NCI-H1092 treated with DMSO at 0.1 percent for 48 hours (cell line): ENCODE results near the gene RBM25.
"Not testable (repeated sequence)": the region's sequence is repeated elsewhere in the genome, so short reads cannot be mapped to it uniquely, and the experiment has no call there.

Experiments used
- DNase-seq: peaks from one replicate; lab custom pipeline; 2025; lab: John Stamatoyannopoulos, UW

Gene RBM25

DNA sequence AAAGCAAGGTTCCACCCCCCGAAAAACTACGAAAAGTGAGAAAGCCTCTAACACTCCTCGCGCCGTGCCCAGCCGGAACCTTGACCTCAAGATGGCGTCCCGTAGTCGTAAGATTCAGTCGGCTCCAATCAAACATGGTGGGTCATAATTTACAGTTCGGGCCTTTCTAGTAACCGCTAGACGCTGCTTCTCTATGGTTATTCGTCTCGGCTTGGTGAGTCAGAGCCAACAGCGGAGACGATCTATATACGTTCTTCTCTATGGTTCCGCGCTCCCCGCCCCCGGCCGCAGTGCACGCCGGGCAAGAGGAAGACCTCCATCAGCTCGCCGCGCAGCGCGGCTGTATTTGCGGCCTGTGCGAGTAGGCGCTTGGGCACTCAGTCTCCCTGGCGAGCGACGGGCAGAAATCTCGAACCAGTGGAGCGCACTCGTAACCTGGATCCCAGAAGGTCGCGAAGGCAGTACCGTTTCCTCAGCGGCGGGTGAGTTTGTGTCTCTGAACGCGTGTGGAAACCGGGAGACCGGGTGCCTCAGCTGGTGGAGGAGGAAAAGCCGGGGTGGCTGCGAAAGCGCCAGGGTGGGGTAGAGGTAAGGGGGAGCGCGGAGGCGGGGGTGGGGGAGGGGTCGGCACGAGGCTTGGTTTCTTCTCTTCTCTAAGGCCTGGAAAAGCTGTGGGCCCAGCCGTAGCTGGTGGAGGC is at the start of gene RBM25:
Gene RBM25, plus strand, starts transcription at position 311 of the 698 bp plus-strand sequence. CDS start 13,108 bp downstream, outside the sequence.
- DNase-seq, result peak; percentile 99

- not testable (repeated sequence) for DNase-seq
Observed at GRCh38 chr14:73011189-73011588, 47.1 kb upstream of the RBM25 start.

GRCh38 chr14:73014105-73014504 is 44.2 kb upstream of the RBM25 start:
- no peak for DNase-seq

DNA sequence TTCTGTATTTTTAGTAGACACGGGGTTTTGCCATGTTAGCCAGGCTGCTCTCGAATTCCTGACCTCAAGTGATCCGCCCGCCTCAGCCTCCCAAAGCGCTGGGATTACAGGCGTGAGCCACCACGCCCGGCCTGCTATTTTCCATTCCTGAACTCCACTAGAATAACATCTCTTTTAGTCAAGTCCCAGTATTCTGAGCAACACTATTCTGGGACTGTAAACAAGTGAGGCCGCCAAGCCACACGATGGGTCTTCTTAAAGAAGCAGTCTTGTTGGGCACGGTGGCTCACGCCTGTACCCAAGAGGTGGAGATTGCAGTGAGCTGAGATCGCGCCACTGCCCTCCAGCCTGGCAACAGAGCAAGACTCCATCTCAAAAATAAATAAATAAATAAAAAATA is 42.8 kb upstream of the RBM25 start:
- DNase-seq, result not testable (repeated sequence)

DNA sequence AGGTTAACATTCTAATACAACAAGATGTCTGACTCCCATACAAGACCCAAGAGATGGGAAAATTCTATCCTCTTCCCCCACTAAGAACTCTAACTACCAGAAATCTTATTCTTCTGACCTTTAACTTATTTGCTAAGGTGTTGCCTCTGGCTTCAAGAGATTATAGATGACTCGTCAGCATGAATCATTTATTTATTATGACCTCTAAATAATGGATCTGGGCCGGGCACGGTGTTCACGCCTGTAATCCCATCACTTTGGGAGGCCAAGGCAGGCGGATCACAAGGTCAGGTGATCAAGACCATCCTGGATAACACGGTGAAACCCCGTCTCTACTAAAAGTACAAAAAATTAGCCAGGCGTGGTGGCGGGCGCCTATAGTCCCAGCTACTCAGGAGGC is 42.3 kb upstream of the RBM25 start:
- not testable (repeated sequence) for DNase-seq

GRCh38 chr14:73022051-73022450 is 36.3 kb upstream of the RBM25 start:
- DNase-seq, result no peak

- DNase-seq, result no peak
Observed at GRCh38 chr14:73025544-73025943, 32.8 kb upstream of the RBM25 start.

GRCh38 chr14:73026243-73026844 is 32.0 kb upstream of the RBM25 start:
- DNase-seq, result no peak

- DNase-seq, result peak; percentile 97
Observed at GRCh38 chr14:73026845-73027542, 31.3 kb upstream of the RBM25 start, which contains the start of gene ZFYVE1. ZFYVE1 (minus strand) TSS chr14:73027106; CDS start chr14:73024508, 2,598 bp downstream.

DNA sequence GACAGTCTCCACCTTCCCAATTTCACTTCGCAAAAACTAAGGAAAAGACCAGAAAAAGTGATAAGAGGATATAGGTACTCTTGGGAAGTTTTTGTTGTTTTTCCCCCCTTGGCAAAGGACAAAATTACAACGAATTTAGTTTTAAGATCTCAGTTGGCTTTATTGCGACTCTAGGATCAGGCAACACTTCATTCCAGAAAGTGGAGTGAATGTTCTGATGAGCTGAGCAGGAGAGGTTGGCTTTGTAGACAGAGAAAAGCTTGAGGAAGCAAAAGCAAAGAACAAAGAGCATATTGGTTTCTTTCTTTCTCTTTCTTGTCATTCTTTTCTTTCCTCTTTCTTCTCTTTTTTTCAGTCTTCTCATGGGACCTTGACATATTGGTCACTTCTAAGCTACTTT is 30.8 kb upstream of the RBM25 start:
- no peak for DNase-seq

GRCh38 chr14:73027984-73028383 is 30.4 kb upstream of the RBM25 start:
- DNase-seq, result no peak

DNA sequence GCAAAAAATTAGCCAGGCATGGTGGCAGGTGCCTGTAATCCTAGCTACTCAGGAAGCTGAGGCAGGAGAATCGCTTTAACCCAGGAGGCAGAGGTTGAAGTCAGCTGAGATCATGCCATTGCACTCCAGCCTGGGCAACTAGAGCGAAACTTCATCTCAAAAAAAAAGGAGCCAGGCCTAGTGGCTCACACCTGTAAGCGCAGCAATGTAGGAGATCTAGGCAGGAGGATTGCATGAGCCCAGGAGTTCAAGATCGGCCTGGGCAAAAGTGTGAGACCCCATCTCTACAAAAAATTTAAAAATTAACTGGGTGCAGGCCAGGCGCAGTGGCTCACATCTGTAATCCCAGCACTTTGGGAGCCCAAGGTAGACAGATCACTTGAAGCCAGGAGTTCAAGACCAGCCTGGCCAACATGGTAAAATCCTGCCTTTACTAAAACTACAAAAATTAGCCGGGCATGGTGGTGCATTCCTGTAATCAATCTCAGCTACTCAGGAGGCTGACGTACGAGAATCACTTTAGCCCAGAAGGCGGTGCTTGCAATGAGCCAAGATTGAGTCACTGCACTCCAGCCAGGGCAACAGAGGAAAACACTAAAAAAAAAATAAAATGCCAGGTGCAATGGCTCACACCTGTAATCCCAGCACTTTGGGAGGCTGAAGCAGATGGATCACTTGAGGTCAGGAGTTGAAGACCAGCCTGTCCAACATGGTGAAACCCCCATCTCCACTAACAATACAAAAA is 21.5 kb upstream of the RBM25 start:
- DNase-seq, result not testable (repeated sequence)

GRCh38 chr14:73047808-73048207 is 10.5 kb upstream of the RBM25 start:
- DNase-seq, result no peak

DNA sequence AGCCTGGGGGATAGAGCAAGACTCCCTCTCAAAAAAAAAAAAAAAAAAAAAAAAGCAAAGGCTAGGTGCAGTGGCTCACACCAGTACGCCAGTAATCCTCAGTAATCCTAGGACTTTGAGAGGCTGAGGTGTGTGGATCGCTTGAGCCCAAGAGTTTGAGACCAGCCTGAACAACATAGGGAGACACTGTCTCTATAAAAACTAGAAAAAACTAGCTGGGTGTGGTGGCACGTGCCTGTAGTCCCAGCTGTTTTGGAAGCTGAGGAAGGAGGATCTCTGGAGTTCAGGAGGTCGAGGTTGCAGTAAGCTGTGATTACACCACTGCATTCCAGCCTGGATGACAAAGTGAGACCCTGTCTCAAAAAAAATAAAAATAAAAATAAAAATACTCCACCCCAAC is 8.9 kb upstream of the RBM25 start:
- no peak for DNase-seq

DNA sequence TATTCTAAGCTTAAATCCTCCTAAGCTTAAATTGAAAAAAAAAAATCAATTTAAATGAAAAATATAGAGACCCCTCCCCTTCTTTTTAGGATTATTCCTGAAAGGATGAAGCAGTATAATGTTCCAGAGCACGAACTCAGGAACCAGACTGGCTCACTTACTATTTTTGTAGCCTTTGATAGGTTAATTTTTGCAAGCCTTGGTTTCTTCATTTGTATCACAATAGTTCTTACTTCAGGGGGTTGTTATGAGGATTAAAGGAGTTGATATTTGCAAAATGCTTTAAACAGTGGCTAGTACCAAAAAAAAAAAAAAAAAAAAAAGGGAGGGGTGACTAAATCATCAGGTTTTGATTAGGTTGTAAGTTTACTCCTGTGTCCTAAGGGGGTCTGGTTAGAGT is 3.1 kb upstream of the RBM25 start:
- no peak for DNase-seq

- no peak for DNase-seq
Observed at GRCh38 chr14:73057944-73058223, 450 bp upstream of the RBM25 start.

DNA sequence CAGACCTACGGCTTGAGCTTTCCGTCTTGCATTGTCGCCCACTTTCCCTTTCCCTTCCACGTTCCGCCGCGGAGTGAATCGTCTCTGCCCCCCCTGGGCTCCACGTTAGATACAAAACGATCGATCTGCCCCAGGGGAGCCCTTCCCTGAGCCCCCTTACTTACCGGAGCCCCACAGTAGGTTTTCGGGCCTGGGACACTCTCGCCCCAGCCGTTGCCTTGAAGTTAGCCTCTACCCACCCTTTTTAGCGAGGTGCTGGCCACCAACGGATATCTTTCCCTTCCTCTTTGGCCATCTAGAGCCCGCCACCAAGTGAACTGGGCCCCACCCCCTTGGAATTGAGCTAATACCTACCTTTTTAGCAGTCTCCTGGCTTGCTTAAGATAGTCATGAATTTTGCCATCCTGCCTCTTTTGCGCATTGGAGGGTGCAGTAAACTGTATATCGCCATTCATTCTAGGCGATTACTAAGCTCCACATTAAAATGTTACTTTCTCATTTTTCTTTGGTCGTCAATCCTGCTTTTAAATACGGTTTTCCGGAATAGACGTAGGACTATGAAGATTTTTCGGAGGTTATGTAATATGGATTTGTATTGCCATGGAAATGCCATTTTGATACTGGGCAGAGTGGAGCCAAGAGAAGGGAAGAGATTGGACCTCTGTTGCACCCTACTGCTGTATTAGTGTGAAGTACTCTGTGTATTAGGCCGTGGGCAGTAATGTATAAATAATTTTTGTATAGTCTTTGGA is 764 bp downstream of the RBM25 start:
- DNase-seq, result peak; percentile 30

GRCh38 chr14:73069585-73069984 is 11.3 kb downstream of the RBM25 start:
- DNase-seq, result no peak

- DNase-seq, result no peak
Observed at GRCh38 chr14:73091044-73091443, 32.7 kb downstream of the RBM25 start.

GRCh38 chr14:73097421-73097820 is 39.1 kb downstream of the RBM25 start:
- DNase-seq, result no peak

DNA sequence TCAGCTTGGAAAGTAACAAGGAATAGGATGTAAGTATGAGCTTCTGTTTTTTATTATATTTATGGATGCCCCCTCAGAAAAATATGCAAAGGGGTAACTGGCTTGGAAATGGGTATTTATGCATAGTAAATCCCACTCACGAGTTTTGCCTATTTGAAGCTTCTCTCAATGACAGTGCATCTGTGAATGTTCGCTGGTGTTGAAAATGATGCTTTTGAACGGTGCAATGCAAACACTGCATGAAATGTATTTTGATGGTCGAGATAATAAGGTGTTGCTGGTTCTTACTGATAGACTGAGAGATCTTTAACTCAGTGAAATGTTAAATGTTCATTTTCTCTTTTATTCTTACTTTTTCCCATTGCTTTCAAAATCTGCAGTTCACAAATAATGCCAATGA is 42.0 kb downstream of the RBM25 start:
- no peak for DNase-seq
